NCI-H226 (cell line): ENCODE measurements around the gene SLC25A39.

Experiments
- DNase-seq: peaks from one replicate; pipeline ENCODE4 v3.0.0-alpha.2; 2015

The SLC25A39 gene

GRCh38 chr17:44311562-44312181 lies 13.0 kb downstream of the SLC25A39 start:
- no peak for DNase-seq

- no peak for DNase-seq
Observed at GRCh38 chr17:44310609-44311376, 13.8 kb downstream of the SLC25A39 start.

GRCh38 chr17:44310188-44310587 lies 14.4 kb downstream of the SLC25A39 start:
- no peak for DNase-seq

GRCh38 chr17:44309472-44309871 lies 15.2 kb downstream of the SLC25A39 start:
- DNase-seq: no peak

- DNase-seq: no peak
Observed at GRCh38 chr17:44308865-44309264, 15.8 kb downstream of the SLC25A39 start.

GRCh38 chr17:44308320-44308818 lies 16.3 kb downstream of the SLC25A39 start, which contains the start of gene RUNDC3A:
RUNDC3A (plus strand) TSS chr17:44308601; CDS start chr17:44308833, 232 bp downstream.
- peak; percentile 73 for DNase-seq

GRCh38 chr17:44307387-44308186 lies 17.0 kb downstream of the SLC25A39 start:
- peak; percentile 67 for DNase-seq

GRCh38 chr17:44304651-44305050 lies 20.0 kb downstream of the SLC25A39 start:
- DNase-seq: no peak

- DNase-seq: no peak
Observed at GRCh38 chr17:44297975-44298374, 26.6 kb downstream of the SLC25A39 start.

- no peak for DNase-seq
Observed at GRCh38 chr17:44293509-44294226, 31.0 kb downstream of the SLC25A39 start.

GRCh38 chr17:44287651-44288050 lies 37.0 kb downstream of the SLC25A39 start:
- DNase-seq: no peak

GRCh38 chr17:44284024-44284400 lies 40.6 kb downstream of the SLC25A39 start:
- no peak for DNase-seq

GRCh38 chr17:44283344-44284023 lies 41.1 kb downstream of the SLC25A39 start:
- DNase-seq: no peak

- no peak for DNase-seq
Observed at GRCh38 chr17:44282264-44282663, 42.4 kb downstream of the SLC25A39 start.

- no peak for DNase-seq
Observed at GRCh38 chr17:44281570-44281969, 43.1 kb downstream of the SLC25A39 start.

- no peak for DNase-seq
Observed at GRCh38 chr17:44280392-44280937, 44.2 kb downstream of the SLC25A39 start.

- peak; percentile 68 for DNase-seq
Observed at GRCh38 chr17:44279666-44280391, 44.8 kb downstream of the SLC25A39 start.

- no peak for DNase-seq
Observed at GRCh38 chr17:44279346-44279665, 45.3 kb downstream of the SLC25A39 start.

GRCh38 chr17:44277976-44278375 lies 46.6 kb downstream of the SLC25A39 start:
- no peak for DNase-seq

GRCh38 chr17:44273607-44274006 lies 51.0 kb downstream of the SLC25A39 start:
- DNase-seq: no peak

- DNase-seq: no peak
Observed at GRCh38 chr17:44272954-44273353, 51.7 kb downstream of the SLC25A39 start.
